GM21526 (cell line): ENCODE measurements around the gene ZNF236.
A peak's percentile ranks its signal among the peaks of the same experiment; 100 is the strongest.

Source experiments
- ATAC-seq: cut with Tn5 transposase; IDR thresholded peaks from one replicate; pipeline ENCODE4 v1.9.1; 2021; ENCODE audit warnings: moderate library complexity; ENCODE audit not compliant: unreplicated experiment, low FRiP score

The ZNF236 gene

GRCh38 chr18:76897257-76897656, 74.9 kb downstream of the ZNF236 start:
- no peak for ATAC-seq

DNA sequence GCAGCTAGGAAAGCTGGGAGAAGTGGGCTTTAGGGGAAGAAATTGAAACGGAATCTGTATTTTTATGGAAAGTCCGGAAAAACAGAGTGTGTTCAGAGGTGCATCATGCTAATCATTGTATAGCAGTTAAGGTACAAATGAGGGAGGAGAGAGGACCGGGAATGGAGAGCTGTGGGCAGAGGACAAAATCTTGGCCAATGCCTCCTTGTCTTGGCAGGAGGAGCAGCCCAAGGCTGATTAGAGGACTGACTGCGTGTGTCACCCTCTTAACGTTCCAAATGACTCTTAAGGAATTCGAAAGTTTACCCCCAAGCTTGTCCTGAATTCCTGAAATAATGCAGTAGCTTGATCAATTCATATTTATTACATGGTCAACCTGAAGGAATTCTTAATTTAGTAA, 81.0 kb downstream of the ZNF236 start:
- ATAC-seq = no peak

- ATAC-seq = no peak
Observed at GRCh38 chr18:76905821-76906220, 83.5 kb downstream of the ZNF236 start.

GRCh38 chr18:76908277-76908676, 85.9 kb downstream of the ZNF236 start:
- ATAC-seq = no peak

DNA sequence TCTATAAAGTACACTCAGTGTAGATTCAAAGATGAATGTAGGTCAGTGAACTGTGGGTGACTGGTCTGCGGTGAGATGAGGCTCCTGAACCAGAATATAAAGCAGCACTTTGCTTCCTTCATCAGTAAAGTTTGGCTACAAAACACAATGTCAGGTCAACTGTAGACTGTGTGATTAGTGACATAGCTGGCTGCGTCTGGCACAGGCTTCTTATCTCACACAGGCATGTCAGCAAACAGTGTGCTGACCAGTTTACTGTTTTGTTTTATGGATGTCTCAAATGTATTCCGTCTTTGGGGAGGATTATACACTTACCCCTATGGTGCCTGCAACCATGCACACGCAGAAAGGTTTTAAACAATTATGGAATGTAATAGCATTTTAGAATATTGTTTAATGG, 87.1 kb downstream of the ZNF236 start:
- ATAC-seq = no peak

DNA sequence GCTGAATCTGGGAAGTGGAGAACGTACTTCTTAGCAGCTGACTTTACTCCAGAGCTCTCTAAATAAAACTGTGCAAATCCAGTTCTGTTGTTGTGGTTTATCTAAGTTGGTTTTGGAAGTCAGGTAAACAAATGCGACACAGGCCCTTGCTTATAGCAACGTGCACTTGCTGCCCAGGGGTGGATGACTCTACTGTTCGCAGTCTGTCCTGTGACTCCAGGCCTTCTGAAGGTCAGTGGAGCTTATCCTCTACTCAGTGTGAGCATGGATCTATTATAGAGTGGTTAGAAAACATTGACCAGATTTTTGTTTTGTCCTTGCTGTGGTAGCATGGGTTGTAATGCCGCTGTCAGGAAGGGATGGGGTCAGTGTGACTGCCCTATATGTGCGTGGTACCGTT, 89.1 kb downstream of the ZNF236 start:
- ATAC-seq = no peak

- no peak for ATAC-seq
Observed at GRCh38 chr18:76913583-76913982, 91.2 kb downstream of the ZNF236 start.

GRCh38 chr18:76914314-76914713, 92.0 kb downstream of the ZNF236 start:
- no peak for ATAC-seq

GRCh38 chr18:76914796-76915195, 92.4 kb downstream of the ZNF236 start:
- no peak for ATAC-seq

- no peak for ATAC-seq
Observed at GRCh38 chr18:76915456-76915855, 93.1 kb downstream of the ZNF236 start.

DNA sequence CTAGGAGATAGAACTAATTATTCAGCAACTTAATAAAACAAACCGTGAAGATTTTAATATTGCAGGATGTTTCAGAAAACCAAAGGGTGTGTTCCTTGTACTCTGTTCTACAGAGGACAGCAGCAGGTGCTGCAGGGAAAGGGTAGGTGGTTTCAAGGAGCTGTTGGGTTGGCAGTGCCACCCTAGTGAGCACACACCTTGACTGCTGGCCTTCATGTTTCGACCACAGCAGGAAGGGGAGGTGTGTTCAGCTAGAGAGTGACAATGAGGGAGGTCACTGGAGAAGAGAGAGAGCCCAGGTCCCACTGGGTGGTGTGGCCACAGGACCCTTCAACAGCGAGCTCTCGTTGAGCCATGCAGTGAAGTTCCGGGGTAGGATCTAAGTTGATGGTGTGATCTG, 98.6 kb downstream of the ZNF236 start:
- no peak for ATAC-seq

- peak; percentile 95 for ATAC-seq
Observed at GRCh38 chr18:76922107-76922506, 99.8 kb downstream of the ZNF236 start.

DNA sequence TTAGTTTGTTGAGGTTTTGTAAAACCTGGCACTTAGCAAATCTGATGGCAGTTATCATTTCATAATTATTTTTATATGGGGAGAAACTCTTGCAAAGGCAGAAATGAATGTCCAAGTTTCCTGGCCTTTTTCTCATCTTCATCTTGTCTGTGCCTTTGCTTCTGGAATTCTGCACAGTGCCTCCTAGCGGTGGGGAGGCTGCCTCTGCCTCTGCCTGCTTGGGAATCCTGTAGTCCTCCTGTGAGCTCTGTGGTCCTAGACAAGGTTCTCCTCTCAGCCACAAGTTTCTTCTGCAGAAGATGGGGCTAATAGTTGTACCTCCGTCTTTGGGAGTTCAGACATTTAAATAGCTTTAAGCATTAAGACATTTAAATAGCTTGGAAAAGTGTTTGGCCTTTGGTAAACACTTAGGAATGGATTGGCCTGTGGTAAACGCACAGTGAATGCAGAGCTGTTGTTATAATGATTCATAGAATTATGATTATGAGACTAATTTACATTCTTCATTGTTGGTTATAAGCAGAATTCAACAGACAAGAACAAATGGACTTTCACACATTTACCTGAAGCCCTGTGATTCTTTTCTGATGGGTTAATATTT, 101.2 kb downstream of the ZNF236 start:
- no peak for ATAC-seq

DNA sequence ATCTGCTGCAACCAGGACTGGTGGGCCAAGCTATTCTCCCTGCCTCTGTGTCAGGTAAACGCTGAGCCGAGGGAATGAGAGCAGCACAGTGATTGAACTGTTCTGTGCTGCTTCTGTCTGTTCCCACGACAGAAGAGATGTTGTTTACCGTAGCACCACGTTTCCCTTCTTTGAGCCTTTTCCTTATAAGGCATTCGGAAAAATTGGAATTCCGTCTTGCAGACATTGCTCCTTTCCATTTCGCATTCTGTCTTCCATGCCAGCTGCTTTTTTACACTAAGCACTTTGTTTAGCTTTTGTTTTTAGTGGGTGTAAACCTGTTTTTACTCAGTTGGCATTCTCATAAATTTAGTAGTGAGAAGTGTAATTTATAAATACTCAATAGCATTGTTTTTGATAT, 103.1 kb downstream of the ZNF236 start:
- ATAC-seq = no peak

GRCh38 chr18:76927223-76927725, 104.9 kb downstream of the ZNF236 start:
- ATAC-seq = no peak

- no peak for ATAC-seq
Observed at GRCh38 chr18:76928179-76928868, 106.0 kb downstream of the ZNF236 start.

GRCh38 chr18:76931171-76931570, 108.8 kb downstream of the ZNF236 start:
- ATAC-seq = no peak

DNA sequence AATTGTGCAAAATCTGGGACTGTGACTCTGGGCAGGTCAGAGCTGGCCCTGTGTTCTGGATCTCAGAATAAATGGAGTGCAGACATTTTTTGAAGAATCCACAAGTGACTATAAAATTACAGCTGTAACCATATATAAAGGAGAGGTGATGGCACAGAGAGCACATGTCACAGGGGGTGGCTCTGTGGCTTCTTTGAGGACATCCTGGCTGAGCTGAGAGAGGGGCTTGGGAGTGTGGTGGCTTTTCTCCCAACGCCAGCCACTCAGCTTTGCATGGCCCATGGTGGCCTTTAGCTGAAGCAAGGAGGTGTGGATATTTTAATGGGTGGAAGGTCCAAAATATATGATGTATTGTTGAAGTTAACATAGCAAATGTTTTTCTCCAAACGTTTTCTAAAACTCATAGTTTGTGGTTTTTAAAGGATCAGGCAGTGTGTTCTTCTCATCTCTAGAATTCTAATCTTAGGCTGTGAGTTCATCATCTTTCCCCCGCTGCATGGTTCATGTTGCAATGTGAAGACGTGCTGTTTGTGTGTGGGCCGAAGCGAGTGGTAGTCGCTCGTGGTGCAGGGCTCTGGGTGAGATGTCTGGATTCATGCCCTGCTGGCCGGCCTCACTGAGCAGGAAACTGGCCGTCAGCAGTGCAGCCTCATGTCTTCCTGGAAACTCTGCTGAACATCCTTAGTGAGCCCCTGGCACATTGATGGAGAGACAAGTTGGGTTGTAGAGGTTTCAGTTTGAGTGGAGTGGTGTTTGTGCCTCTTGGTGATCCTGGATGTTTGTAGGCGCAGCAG, 109.9 kb downstream of the ZNF236 start:
- ATAC-seq = no peak

- no peak for ATAC-seq
Observed at GRCh38 chr18:76935722-76936337, 113.5 kb downstream of the ZNF236 start.

- no peak for ATAC-seq
Observed at GRCh38 chr18:76936877-76937276, 114.5 kb downstream of the ZNF236 start.

DNA sequence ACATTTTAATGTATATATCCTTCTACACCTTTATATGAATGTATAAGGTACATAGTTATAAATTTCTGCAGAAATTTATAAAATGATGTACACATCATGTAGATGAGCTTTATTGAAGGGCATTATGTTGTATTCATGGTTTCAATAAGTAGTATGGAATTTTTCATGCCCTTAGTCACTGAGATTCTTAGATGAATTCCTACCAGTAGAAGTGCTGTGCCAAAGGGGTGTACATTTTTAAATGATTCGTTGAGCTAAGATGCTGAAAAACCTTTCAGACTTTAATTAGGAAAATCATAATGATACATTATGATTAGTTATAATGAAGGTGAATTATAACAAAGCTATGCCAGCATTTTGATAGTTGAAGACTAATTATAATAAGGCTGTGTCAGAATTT, 115.2 kb downstream of the ZNF236 start:
- ATAC-seq = no peak
